ENCODE data around the gene KRT26. TPM values are rescaled to one million over a fixed set of nuclear protein-coding genes. Genes with fewer than 3 reads are reported as not detected.

The KRT26 gene
- total RNA-seq, 1 donor from 2014 or later, result not detected

- Mint-ChIP-seq H3K27me3 (peaks cover 47% of the 10 kb centered on the region), H3K27ac (no peak overlapping the region), H3K4me3 (no peak overlapping the region), H3K36me3 (ENCODE audit: low read depth) (no peaks in the 10 kb centered on the region), H3K9me3 (no peaks in the 10 kb centered on the region), H3K4me1 (no peaks in the 10 kb centered on the region)
- intact Hi-C loops (cut with micrococcal nuclease), result no loop called here
- no peak for DNase-seq
These were observed 37.0 kb downstream of the KRT26 start for GRCh38 chr17:40735016-40735415.

GRCh38 chr17:40734018-40734417, 38.0 kb downstream of the KRT26 start:
- Mint-ChIP-seq H3K4me3 (no peak overlapping the region), H3K9me3 (no peaks in the 10 kb centered on the region), H3K36me3 (ENCODE audit: low read depth) (no peaks in the 10 kb centered on the region), H3K27me3 (peaks cover 46% of the 10 kb centered on the region), H3K27ac (no peak overlapping the region), H3K4me1 (no peaks in the 10 kb centered on the region)
- intact Hi-C loops (cut with micrococcal nuclease), result no loop called here
- no peak for DNase-seq

GRCh38 chr17:40730970-40731369, 41.0 kb downstream of the KRT26 start:
- H3K27ac Mint-ChIP-seq, result no peak overlapping the region
- no peak for DNase-seq
- no peaks in the 10 kb centered on the region for H3K9me3 Mint-ChIP-seq
- no peaks in the 10 kb centered on the region for H3K36me3 Mint-ChIP-seq (ENCODE audit: low read depth)
- H3K27me3 Mint-ChIP-seq, result peaks cover 43% of the 10 kb centered on the region
- intact Hi-C loops (cut with micrococcal nuclease), result no loop called here
- H3K4me3 Mint-ChIP-seq, result no peak overlapping the region
- peaks cover 2% of the 10 kb centered on the region for H3K4me1 Mint-ChIP-seq

- peaks cover 46% of the 10 kb centered on the region for H3K27me3 Mint-ChIP-seq
- intact Hi-C loops (cut with micrococcal nuclease), result no loop called here
- peaks cover 2% of the 10 kb centered on the region for H3K4me1 Mint-ChIP-seq
- no peak for DNase-seq
- no peaks in the 10 kb centered on the region for H3K36me3 Mint-ChIP-seq (ENCODE audit: low read depth)
- H3K9me3 Mint-ChIP-seq, result peaks cover 6% of the 10 kb centered on the region
- H3K4me3 Mint-ChIP-seq, result no peak overlapping the region
- H3K27ac Mint-ChIP-seq, result no peak overlapping the region
These were observed 44.4 kb downstream of the KRT26 start for GRCh38 chr17:40727447-40728231.

GRCh38 chr17:40726919-40727318, 45.1 kb downstream of the KRT26 start:
- Mint-ChIP-seq H3K27me3 (peaks cover 45% of the 10 kb centered on the region), H3K4me3 (no peak overlapping the region), H3K27ac (no peak overlapping the region), H3K9me3 (peaks cover 6% of the 10 kb centered on the region), H3K4me1 (peaks cover 2% of the 10 kb centered on the region), H3K36me3 (ENCODE audit: low read depth) (no peaks in the 10 kb centered on the region)
- no peak for DNase-seq
- intact Hi-C loops (cut with micrococcal nuclease), result no loop called here

- H3K27ac Mint-ChIP-seq, result no peak overlapping the region
- H3K36me3 Mint-ChIP-seq (ENCODE audit: low read depth), result no peaks in the 10 kb centered on the region
- H3K4me1 Mint-ChIP-seq, result peaks cover 2% of the 10 kb centered on the region
- intact Hi-C loops (cut with micrococcal nuclease), result no loop called here
- H3K27me3 Mint-ChIP-seq, result peaks cover 45% of the 10 kb centered on the region
- no peak for DNase-seq
- H3K4me3 Mint-ChIP-seq, result no peak overlapping the region
- peaks cover 6% of the 10 kb centered on the region for H3K9me3 Mint-ChIP-seq
These were observed 47.3 kb downstream of the KRT26 start for GRCh38 chr17:40724656-40725055.

- H3K27ac Mint-ChIP-seq, result no peak overlapping the region
- peaks cover 46% of the 10 kb centered on the region for H3K27me3 Mint-ChIP-seq
- no peak overlapping the region for H3K4me3 Mint-ChIP-seq
- DNase-seq, result no peak
- no peaks in the 10 kb centered on the region for H3K36me3 Mint-ChIP-seq (ENCODE audit: low read depth)
- H3K9me3 Mint-ChIP-seq, result peaks cover 6% of the 10 kb centered on the region
- no peaks in the 10 kb centered on the region for H3K4me1 Mint-ChIP-seq
- intact Hi-C loops (cut with micrococcal nuclease), result no loop called here
These were observed 49.8 kb downstream of the KRT26 start for GRCh38 chr17:40722241-40722640.

- intact Hi-C loops (cut with micrococcal nuclease), result no loop called here
- Mint-ChIP-seq H3K27ac (no peak overlapping the region), H3K36me3 (ENCODE audit: low read depth) (no peaks in the 10 kb centered on the region), H3K27me3 (peaks cover 40% of the 10 kb centered on the region), H3K4me1 (no peaks in the 10 kb centered on the region), H3K9me3 (peaks cover 6% of the 10 kb centered on the region), H3K4me3 (no peak overlapping the region)
- no peak for DNase-seq
These were observed 51.1 kb downstream of the KRT26 start for GRCh38 chr17:40720899-40721298.

- no peak overlapping the region for H3K27ac Mint-ChIP-seq
- H3K27me3 Mint-ChIP-seq, result peaks cover 33% of the 10 kb centered on the region
- no peaks in the 10 kb centered on the region for H3K4me1 Mint-ChIP-seq
- peaks cover 4% of the 10 kb centered on the region for H3K9me3 Mint-ChIP-seq
- no peak overlapping the region for H3K4me3 Mint-ChIP-seq
- intact Hi-C loops (cut with micrococcal nuclease), result no loop called here
- no peak for DNase-seq
- no peaks in the 10 kb centered on the region for H3K36me3 Mint-ChIP-seq (ENCODE audit: low read depth)
These were observed 53.1 kb downstream of the KRT26 start for GRCh38 chr17:40718930-40719329.

GRCh38 chr17:40717776-40718175, 54.2 kb downstream of the KRT26 start:
- intact Hi-C loops (cut with micrococcal nuclease), result no loop called here
- no peak for DNase-seq
- Mint-ChIP-seq H3K27me3 (peaks cover 25% of the 10 kb centered on the region), H3K27ac (no peak overlapping the region), H3K4me3 (no peak overlapping the region), H3K36me3 (ENCODE audit: low read depth) (no peaks in the 10 kb centered on the region), H3K4me1 (no peaks in the 10 kb centered on the region), H3K9me3 (no peaks in the 10 kb centered on the region)

Other genes starting within 250 kb of the KRT26 start
- gene CCR7, start 206.7 kb downstream of the KRT26 start, total RNA-seq, result 217 and 220 TPM in 2 replicates
- 122 and 125 TPM in 2 replicates for gene SMARCE1, start 124.4 kb downstream of the KRT26 start, total RNA-seq
- gene KRT222, start 107.0 kb downstream of the KRT26 start, total RNA-seq, result not detected in 2 replicates
- not detected in 2 replicates for gene KRT24, start 68.4 kb downstream of the KRT26 start, total RNA-seq
- gene KRT25, start 16.9 kb downstream of the KRT26 start, total RNA-seq, result not detected in 2 replicates
- not detected in 2 replicates for gene KRT27, start 10.3 kb upstream of the KRT26 start, total RNA-seq
- not detected in 2 replicates for gene KRT28, start 27.8 kb upstream of the KRT26 start, total RNA-seq
- gene KRT10, start 50.4 kb upstream of the KRT26 start, total RNA-seq, result 26.4 and 27.8 TPM in 2 replicates
- gene KRT12, start 95.0 kb upstream of the KRT26 start, total RNA-seq, result not detected in 2 replicates
- not detected in 2 replicates for gene KRT20, start 113.0 kb upstream of the KRT26 start, total RNA-seq
- gene KRT23, start 165.4 kb upstream of the KRT26 start, total RNA-seq, result not detected in 2 replicates
- not detected in 2 replicates for gene KRT39, start 194.7 kb upstream of the KRT26 start, total RNA-seq
- gene KRT40, start 212.1 kb upstream of the KRT26 start, total RNA-seq, result not detected in 2 replicates
- gene KRTAP3-3, start 222.0 kb upstream of the KRT26 start, total RNA-seq, result not detected in 2 replicates
- not detected in 2 replicates for gene KRTAP3-2, start 227.7 kb upstream of the KRT26 start, total RNA-seq
- gene KRTAP3-1, start 236.9 kb upstream of the KRT26 start, total RNA-seq, result not detected in 2 replicates